Activated CD8-positive, alpha-beta memory T cell treated with anti-CD3 and anti-CD28 coated beads, Interleukin-2, amount 50 U/mL, for 1 hour (primary cell): Measurements from ENCODE around the gene SPIRE1.
"Not testable (repeated sequence)": the region's sequence is repeated elsewhere in the genome, so short reads cannot be mapped to it uniquely, and the experiment has no call there.

Experiments used
- DNase-seq: peaks from one replicate; pipeline ENCODE4 v3.0.0-alpha.2; 2020; ENCODE audit errors: extremely low read depth

The SPIRE1 gene

GRCh38 chr18:12645751-12646203 lies 12.1 kb downstream of the SPIRE1 start:
- DNase-seq, result no peak

GRCh38 chr18:12645254-12645653 lies 12.7 kb downstream of the SPIRE1 start:
- no peak for DNase-seq

GRCh38 chr18:12643756-12644155 lies 14.2 kb downstream of the SPIRE1 start:
- DNase-seq, result not testable (repeated sequence)

GRCh38 chr18:12640881-12641200 lies 17.1 kb downstream of the SPIRE1 start:
- DNase-seq, result no peak

GRCh38 chr18:12639990-12640880 lies 17.7 kb downstream of the SPIRE1 start:
- DNase-seq, result no peak

GRCh38 chr18:12638644-12639124 lies 19.2 kb downstream of the SPIRE1 start:
- DNase-seq, result no peak

- DNase-seq, result no peak
These were observed 19.8 kb downstream of the SPIRE1 start for GRCh38 chr18:12637901-12638643.

GRCh38 chr18:12637393-12637792 lies 20.5 kb downstream of the SPIRE1 start:
- DNase-seq, result no peak

- DNase-seq, result no peak
These were observed 26.0 kb downstream of the SPIRE1 start for GRCh38 chr18:12631831-12632477.

- DNase-seq, result no peak
These were observed 27.8 kb downstream of the SPIRE1 start for GRCh38 chr18:12630136-12630535.

- no peak for DNase-seq
These were observed 28.9 kb downstream of the SPIRE1 start for GRCh38 chr18:12628706-12629702.

- not testable (repeated sequence) for DNase-seq
These were observed 30.7 kb downstream of the SPIRE1 start for GRCh38 chr18:12627199-12627598.

GRCh38 chr18:12625241-12625640 lies 32.7 kb downstream of the SPIRE1 start:
- no peak for DNase-seq

- no peak for DNase-seq
These were observed 36.1 kb downstream of the SPIRE1 start for GRCh38 chr18:12621742-12622306.

- DNase-seq, result no peak
These were observed 42.2 kb downstream of the SPIRE1 start for GRCh38 chr18:12615748-12616147.

GRCh38 chr18:12608301-12608700 lies 49.6 kb downstream of the SPIRE1 start:
- DNase-seq, result no peak

GRCh38 chr18:12606592-12607315 lies 51.2 kb downstream of the SPIRE1 start:
- DNase-seq, result no peak

- DNase-seq, result no peak
These were observed 53.4 kb downstream of the SPIRE1 start for GRCh38 chr18:12604445-12605007.

GRCh38 chr18:12599966-12600365 lies 57.9 kb downstream of the SPIRE1 start:
- DNase-seq, result no peak

GRCh38 chr18:12599543-12599942 lies 58.4 kb downstream of the SPIRE1 start:
- no peak for DNase-seq
